ENCODE measurements around the gene NHSL1.

Gene NHSL1

GRCh38 chr6:138497286-138497685 lies 2.0 kb downstream of the NHSL1 start:
- no peak for DNase-seq (ENCODE audit: low read depth)

DNA sequence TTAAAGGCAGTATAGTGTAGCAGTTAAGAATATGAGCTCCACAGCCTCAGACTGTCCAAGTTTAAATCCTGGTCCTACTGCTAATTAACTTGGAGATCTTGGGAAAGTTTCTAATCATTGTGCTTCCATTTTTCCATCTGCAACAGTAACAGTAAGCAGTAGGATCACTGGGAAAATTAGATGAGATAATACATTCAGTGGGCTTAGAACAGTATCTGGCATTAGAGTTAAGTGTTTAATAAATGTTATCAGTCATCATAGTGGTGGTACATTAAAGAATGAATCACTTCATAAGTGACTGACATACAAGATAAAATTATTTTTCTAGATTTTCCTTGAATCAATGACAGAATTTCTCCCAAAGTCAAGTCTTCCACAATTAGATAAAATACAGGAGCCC lies 5.0 kb downstream of the NHSL1 start:
- no peak for DNase-seq (ENCODE audit: low read depth)

DNA sequence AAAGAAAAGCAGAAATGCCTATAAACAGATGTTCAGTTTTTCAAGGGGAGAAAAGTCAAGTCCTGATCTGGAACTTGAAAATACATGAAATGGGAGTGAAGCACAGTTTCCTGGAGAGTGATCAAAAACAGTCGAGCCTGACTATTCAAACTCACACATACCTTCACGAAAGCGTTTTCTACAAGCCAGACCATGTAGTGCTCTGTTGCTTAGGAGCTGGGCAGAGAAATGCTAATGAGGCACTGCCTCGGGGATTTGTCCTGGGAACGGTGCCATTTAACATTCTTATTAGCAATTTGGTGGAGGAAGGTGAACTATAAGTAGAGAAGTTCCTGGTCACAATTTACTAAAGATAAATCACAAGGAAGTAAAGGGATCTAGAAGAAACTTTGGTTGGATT lies 5.9 kb downstream of the NHSL1 start:
- peak; percentile 46 for DNase-seq (ENCODE audit: low read depth)

DNA sequence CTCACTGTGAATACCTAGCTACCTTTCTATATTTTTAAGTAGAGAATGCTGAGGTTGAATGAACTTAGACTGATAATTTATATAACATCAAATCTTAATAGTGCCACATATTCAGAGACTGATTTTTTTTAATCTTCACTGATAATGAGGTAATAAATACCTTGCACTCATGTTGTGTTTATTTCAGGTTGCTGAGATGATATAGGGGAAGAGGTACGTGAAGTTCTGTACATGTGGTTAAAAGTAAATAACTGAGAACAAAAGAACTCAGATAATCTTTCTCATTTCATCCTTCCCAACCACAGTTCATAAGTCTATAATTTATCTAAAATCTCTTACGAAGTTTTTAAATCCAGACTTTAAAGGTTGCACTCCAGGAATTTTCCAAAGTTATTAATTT lies 6.4 kb downstream of the NHSL1 start:
- no peak for DNase-seq (ENCODE audit: low read depth)

DNA sequence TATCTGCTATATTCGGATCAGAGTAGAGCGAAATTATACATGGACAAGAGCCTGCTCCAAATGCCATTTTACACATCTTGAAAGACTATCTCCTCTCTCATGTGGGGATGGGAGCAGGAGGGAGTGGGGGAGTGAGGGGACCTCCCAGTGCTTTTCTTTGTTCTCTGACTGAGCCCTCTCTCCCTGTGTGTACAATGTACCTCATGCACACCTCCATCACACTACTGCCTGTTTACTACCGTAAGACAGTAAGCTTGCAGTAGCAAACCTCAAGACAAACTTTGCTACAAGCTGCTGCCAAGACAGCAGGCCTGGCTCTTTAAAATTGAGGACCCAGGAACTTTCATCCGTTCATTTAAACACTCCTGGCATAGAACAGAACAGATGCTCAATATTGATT lies 7.2 kb downstream of the NHSL1 start:
- DNase-seq (ENCODE audit: low read depth): no peak

- DNase-seq (ENCODE audit: low read depth): no peak
These were observed 8.3 kb downstream of the NHSL1 start for GRCh38 chr6:138491017-138491416.

DNA sequence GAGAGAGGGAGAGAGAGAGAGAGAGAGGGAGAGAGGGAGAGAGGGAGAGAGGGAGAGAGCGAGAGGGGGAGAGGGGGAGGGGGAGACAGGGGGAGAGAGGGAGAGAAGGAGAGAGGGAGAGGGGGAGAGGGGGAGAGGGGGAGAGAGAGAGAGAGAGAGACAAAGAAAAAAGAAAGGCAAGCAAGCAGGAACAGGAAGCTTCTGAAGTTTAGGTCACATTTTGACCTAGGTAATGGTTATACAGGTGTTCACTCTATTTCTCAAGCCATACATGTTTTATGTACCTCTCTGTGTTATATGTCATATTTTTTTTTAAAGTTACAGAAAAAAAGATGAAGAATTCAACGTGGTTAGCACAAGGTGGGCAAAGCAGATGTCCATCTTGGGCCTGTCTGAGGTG lies 9.4 kb downstream of the NHSL1 start:
- no peak for DNase-seq (ENCODE audit: low read depth)

- no peak for DNase-seq (ENCODE audit: low read depth)
These were observed 12.1 kb downstream of the NHSL1 start for GRCh38 chr6:138487102-138487604.

DNA sequence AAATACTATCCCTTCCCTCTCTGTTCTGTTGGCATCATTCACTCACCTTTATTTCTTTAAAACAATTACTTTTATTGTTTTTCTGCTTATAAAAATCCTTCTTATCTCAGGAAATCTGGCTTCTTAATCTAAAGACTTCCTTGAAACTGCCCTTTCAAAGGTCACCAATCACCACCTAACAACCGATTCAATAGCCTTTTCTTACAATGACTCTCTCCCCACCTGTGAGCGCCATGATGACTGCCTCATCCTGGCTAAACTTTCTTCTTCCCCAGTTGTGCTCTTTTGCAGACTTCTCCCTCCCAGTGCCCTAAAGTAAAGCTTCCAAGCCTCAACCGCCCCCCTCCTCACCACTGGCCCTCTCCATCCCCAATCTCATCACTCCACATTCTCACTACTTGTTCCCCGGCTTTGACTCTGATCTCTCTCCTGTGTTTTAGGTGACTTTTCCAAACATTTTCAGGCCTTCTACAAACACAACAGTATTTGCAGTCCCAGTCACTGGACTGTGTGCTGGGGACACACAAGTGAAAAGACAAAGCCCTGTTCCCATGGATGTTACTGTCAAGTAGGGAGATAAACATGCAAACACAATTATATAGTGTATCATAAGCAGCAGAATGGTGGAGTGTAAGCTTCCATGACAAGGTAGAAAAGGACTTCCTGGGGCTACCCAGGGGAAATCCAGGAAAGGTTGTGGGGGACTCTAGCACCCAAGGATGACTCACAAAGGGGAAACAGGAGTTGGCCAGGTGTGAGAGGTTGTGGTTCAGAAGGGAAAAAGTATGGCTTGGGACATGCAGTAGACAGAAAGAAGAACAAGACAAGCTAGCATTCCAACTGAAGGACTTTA lies 12.8 kb downstream of the NHSL1 start:
- DNase-seq (ENCODE audit: low read depth): no peak

- DNase-seq (ENCODE audit: low read depth): no peak
These were observed 13.6 kb downstream of the NHSL1 start for GRCh38 chr6:138485586-138486248.

DNA sequence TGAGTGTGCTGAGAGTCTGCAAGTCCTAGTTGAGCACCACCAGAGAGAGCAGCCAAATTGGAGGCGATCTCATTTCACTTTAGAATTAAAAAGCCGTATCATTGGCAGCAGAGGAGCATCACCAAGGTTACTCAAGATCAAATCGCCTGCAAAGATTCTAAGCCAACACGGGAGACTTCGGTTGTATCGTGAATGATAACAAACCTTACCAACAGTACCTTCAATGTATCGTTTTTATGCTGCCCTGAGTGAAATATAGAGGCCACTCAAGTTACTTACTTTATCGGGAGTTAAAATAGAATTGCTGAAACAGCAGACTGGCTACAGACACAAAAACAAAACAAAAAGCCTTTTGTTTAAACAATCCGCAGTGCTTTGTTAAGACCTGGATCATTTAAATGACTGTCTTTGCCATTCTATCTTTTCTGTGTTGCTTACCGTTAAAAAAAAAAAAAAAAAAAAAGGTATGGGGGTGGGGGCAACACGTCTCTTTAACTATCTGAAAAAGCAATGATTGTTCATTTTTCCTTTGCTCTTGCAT lies 14.2 kb downstream of the NHSL1 start:
- DNase-seq (ENCODE audit: low read depth): no peak

DNA sequence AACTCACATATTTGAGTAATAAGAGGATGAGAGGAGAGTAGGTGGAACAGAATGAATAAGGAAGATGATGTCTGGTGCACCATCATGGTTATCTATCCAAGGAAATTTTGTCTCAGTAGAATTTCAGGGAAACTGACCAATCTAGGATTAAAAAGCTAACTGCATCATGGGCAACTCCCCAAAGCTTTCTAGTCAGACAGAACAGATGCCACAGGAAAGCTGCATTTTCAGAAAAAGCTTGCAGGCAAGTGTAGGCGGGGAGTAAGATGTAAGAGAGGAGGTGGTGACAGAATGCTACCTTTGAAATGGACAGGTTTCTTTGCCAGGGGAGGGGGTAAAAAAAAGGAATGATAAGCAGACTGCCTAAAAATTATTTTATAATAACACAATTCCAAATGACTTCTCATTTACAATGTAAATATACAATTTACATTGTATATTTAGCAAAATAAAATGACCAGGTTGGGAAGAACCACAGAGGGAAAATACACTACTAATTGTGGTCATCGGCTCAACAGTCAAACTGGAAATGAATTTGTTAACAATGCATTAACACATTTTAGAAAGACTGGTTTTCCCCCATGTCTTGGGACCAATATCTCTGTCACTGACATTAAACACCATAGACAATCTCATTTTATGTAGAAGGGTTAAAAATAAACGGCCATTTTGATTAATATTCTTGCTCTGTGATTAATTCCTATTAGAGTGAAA lies 15.1 kb downstream of the NHSL1 start:
- no peak for DNase-seq (ENCODE audit: low read depth)

GRCh38 chr6:138482816-138483215 lies 16.5 kb downstream of the NHSL1 start:
- DNase-seq (ENCODE audit: low read depth): no peak

GRCh38 chr6:138480279-138480949 lies 18.9 kb downstream of the NHSL1 start:
- DNase-seq (ENCODE audit: low read depth): no peak

DNA sequence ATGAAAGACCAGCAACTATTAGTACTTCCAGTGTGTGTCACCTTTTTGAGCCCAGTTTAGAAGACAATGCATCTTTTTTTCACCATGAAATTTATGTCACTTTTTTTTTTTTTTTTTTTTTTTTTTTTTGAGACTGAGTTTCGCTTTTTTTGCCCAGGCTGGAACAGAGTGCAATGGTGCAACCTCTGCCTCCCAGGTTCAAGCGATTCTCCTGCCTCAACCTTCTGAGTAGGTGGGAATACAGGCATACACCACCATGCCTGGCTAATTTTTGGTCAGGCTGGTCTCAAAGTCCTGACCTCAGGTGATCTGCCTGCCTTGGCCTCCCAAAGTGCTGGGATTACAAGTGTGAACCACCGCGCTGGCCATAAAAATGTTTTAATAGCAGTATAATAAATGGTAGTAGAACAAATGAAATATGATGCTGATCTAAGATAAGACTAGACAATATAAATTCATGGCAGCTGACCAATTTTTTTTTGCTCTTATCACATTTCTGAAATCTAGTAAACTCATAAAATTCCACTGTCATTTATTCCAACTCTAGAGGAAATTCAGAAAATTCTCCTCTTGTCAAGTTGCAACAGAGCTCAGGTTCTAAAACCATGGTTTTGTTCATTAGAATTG lies 21.3 kb downstream of the NHSL1 start:
- no peak for DNase-seq (ENCODE audit: low read depth)

- DNase-seq (ENCODE audit: low read depth): no peak
These were observed 23.2 kb downstream of the NHSL1 start for GRCh38 chr6:138476116-138476515.

DNA sequence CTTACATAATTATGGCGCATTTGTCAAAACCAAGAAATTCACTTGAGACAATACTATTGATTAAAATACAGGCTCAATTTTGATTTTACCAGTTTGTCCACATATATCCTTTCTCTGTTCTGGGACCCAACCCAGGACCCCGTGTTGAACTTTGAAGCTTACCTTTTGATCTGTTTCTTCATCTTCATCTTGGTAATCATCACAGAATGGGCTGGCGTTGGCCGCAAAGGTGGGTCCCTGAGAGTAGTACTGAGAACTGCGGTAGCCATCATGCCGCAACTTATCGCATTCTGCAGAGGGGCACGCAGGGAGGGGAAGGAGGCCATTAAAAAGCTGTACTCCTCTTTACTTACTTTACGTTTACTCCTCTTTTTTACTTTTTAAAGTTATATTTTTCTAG lies 26.1 kb downstream of the NHSL1 start:
- no peak for DNase-seq (ENCODE audit: low read depth)

DNA sequence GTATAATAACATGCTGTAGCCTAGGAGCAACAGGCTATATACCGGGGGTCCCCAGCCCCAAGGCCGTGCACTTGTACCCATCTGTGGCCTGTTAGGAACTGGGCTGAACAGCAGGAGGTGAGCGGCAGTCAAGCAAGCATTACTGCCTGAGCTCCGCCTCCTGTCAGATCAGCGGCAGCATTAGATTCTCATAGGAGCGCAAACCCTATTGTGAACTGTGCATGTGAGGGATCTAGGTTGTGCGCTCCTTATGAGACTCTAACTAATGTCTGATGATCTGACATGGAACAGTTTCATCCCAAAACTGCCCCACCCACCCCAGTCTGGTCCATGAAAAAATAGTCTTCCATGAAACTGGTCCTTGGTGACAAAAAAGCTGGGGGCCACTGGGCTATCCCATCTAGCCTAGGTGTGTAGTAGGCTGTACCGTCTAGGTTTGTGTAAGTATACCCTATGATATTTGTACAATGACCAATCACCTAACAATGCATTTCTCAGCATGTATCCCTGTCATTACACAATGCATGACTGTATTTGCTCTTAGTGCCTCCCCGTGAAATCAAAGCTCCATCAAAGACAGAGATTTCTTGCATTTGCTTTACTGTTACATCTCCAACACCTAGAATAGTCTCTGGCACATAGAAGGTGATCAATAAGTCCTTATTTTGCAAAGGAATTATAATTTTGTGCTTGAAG lies 30.8 kb downstream of the NHSL1 start:
- no peak for DNase-seq (ENCODE audit: low read depth)

- DNase-seq (ENCODE audit: low read depth): no peak
These were observed 31.4 kb downstream of the NHSL1 start for GRCh38 chr6:138467901-138468300.

DNA sequence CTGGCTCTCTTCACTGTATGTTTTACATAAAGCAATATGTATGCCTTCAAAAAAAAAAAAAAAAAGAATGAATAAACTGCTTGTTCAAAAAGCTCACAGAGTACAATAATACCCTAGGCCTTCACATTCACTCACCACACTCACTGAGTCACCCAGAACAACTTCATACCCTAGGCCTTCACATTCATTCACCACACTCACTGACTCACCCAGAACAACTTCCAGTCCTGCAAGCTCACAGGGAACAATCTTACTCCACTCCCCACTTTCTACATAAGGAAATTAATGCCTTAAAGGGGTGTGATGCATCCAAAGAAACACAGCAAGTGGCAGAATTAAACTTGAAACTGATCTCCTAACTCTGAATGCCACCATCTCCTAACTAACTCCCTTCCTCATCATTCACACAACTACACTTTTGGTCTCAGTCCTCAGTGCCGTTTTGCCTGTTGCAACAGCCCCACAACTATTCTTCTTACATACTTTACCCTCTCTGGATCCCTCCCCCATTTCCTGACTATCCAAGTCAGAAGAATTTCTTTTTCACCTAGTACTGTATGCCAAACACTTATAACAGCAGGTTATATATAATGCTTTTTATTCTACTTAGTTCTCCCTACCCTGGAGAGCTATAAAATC lies 34.2 kb downstream of the NHSL1 start:
- DNase-seq (ENCODE audit: low read depth): peak; percentile 91

Data from GM04503 (cell line).